ENCODE data around the gene FER1L5. TPM values are rescaled to one million over a fixed set of nuclear protein-coding genes. Genes with fewer than 3 reads are reported as not detected.

The FER1L5 gene
- total and polyA plus RNA-seq, 2 experiments from 2014 or later = 0.18 to 0.76 TPM

GRCh38 chr2:96685577-96686459, 43.3 kb downstream of the FER1L5 start:
- Histone ChIP-seq H3K4me2 (no peak overlapping the region), H3K79me2 (replicated peaks; ENCODE audit: insufficient read depth) (no peaks in the 10 kb centered on the region), H3K27me3 (ENCODE audit: insufficient read depth) (no peaks in the 10 kb centered on the region), H3K36me3 (ENCODE audit: insufficient read depth) (no peaks in the 10 kb centered on the region), H3F3A (replicated peaks; ENCODE audit: low read depth) (no peaks in the 10 kb centered on the region), H3K9me2 (ENCODE audit: insufficient read depth) (no peaks in the 10 kb centered on the region), H4K20me1 (replicated peaks; ENCODE audit: insufficient read depth) (no peaks in the 10 kb centered on the region), H3K4me1 (ENCODE audit: insufficient read depth) (no peaks in the 10 kb centered on the region), H2AFZ (no peak overlapping the region; the same call in 1 of the 2 replicates), H3K27ac (ENCODE audit: low read depth) (no peak overlapping the region), H3K4me3 (no peak overlapping the region)
- no peak overlapping the region for H3K4me3 Mint-ChIP-seq
- ATAC-seq = peak; percentile 76
- no peaks in the 10 kb centered on the region for H3K36me3 Mint-ChIP-seq (ENCODE audit: low read depth)
- TF ChIP-seq STAT1 (IDR thresholded peaks at IDR 0.05; ENCODE audit: unreplicated experiment) (no peak), CTCF (conservative IDR thresholded peaks at IDR 0.05; ENCODE audit: low read depth in 2 of 2) (peak; percentile 19 to 57; a peak in 3 of 4 replicates)
- peak; percentile 60 for DNase-seq (ENCODE audit: low spot score)
- H3K27ac Mint-ChIP-seq = no peak overlapping the region
- H3K9me3 Mint-ChIP-seq = no peaks in the 10 kb centered on the region
- H3K4me1 Mint-ChIP-seq = peaks cover 5% of the 10 kb centered on the region; the same call in 1 of the 3 replicates
- H3K27me3 Mint-ChIP-seq (ENCODE audit: insufficient read depth, low read depth, poor library complexity) = peaks cover 6% of the 10 kb centered on the region

GRCh38 chr2:96687266-96687665, 44.7 kb downstream of the FER1L5 start:
- Histone ChIP-seq H4K20me1 (replicated peaks; ENCODE audit: insufficient read depth) (no peaks in the 10 kb centered on the region), H3K4me2 (no peak overlapping the region), H3K4me1 (ENCODE audit: insufficient read depth) (no peaks in the 10 kb centered on the region), H3K27me3 (ENCODE audit: insufficient read depth) (no peaks in the 10 kb centered on the region), H3K36me3 (ENCODE audit: insufficient read depth) (no peaks in the 10 kb centered on the region), H2AFZ (no peak overlapping the region), H3K9me2 (ENCODE audit: insufficient read depth) (no peaks in the 10 kb centered on the region), H3K27ac (ENCODE audit: low read depth) (no peak overlapping the region), H3K79me2 (replicated peaks; ENCODE audit: insufficient read depth) (no peaks in the 10 kb centered on the region), H3K4me3 (no peak overlapping the region), H3F3A (replicated peaks; ENCODE audit: low read depth) (no peaks in the 10 kb centered on the region)
- Mint-ChIP-seq H3K36me3 (ENCODE audit: low read depth) (no peaks in the 10 kb centered on the region), H3K27me3 (ENCODE audit: insufficient read depth, low read depth, poor library complexity) (peaks cover 6% of the 10 kb centered on the region), H3K27ac (no peak overlapping the region), H3K4me3 (no peak overlapping the region), H3K4me1 (peaks cover 5% of the 10 kb centered on the region; the same call in 1 of the 3 replicates), H3K9me3 (no peaks in the 10 kb centered on the region)
- no peak for TF ChIP-seq ETS1 (IDR thresholded peaks at IDR 0.05)
- no peak for TF ChIP-seq NANOG (IDR thresholded peaks at IDR 0.05; ENCODE audit: borderline replicate concordance)
- no peak for TF ChIP-seq ZNF331 (CRISPR knock-in tag; IDR thresholded peaks at IDR 0.05; ENCODE audit: low read depth)
- TF ChIP-seq JUNB (IDR thresholded peaks at IDR 0.05; ENCODE audit: unreplicated experiment) = no peak
- no peak for TF ChIP-seq POLR2AphosphoS5 (IDR thresholded peaks at IDR 0.05; ENCODE audit: low read depth)
- no peak for TF ChIP-seq STAT1 (IDR thresholded peaks at IDR 0.05; ENCODE audit: unreplicated experiment)
- no peak for TF ChIP-seq REST (IDR thresholded peaks at IDR 0.05; ENCODE audit: unreplicated experiment)
- TF ChIP-seq CREB1 (CRISPR knock-in tag; IDR thresholded peaks at IDR 0.05; ENCODE audit: low read depth) = no peak
- TF ChIP-seq EZH2phosphoT487 (IDR thresholded peaks at IDR 0.05; ENCODE audit: unreplicated experiment) = no peak
- no peak for TF ChIP-seq ZNF114 (CRISPR knock-in tag; IDR thresholded peaks at IDR 0.05)
- DNase-seq (ENCODE audit: low spot score) (no peak), ATAC-seq (no peak)
